ENCODE data around the gene ADCY6.

- TF ChIP-seq, protein P1, sequence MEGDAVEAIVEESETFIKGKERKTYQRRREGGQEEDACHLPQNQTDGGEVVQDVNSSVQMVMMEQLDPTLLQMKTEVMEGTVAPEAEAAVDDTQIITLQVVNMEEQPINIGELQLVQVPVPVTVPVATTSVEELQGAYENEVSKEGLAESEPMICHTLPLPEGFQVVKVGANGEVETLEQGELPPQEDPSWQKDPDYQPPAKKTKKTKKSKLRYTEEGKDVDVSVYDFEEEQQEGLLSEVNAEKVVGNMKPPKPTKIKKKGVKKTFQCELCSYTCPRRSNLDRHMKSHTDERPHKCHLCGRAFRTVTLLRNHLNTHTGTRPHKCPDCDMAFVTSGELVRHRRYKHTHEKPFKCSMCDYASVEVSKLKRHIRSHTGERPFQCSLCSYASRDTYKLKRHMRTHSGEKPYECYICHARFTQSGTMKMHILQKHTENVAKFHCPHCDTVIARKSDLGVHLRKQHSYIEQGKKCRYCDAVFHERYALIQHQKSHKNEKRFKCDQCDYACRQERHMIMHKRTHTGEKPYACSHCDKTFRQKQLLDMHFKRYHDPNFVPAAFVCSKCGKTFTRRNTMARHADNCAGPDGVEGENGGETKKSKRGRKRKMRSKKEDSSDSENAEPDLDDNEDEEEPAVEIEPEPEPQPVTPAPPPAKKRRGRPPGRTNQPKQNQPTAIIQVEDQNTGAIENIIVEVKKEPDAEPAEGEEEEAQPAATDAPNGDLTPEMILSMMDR (IDR thresholded peaks at IDR 0.05) = no peak
- no peak for TF ChIP-seq EZH2 (IDR thresholded peaks at IDR 0.05; ENCODE audit: borderline replicate concordance, insufficient read depth, low read depth, low read length, poor library complexity, severe bottlenecking)
Measured at GRCh38 chr12:48827513-48828096, 38.7 kb upstream of the ADCY6 start.
